ENCODE measurements around the gene A4GALT. TPM values are rescaled to one million over a fixed set of nuclear protein-coding genes. Genes with fewer than 3 reads are reported as not detected.

A4GALT gene
- total and polyA plus RNA-seq, 2 donors, result 10.7 to 71.2 TPM

DNA sequence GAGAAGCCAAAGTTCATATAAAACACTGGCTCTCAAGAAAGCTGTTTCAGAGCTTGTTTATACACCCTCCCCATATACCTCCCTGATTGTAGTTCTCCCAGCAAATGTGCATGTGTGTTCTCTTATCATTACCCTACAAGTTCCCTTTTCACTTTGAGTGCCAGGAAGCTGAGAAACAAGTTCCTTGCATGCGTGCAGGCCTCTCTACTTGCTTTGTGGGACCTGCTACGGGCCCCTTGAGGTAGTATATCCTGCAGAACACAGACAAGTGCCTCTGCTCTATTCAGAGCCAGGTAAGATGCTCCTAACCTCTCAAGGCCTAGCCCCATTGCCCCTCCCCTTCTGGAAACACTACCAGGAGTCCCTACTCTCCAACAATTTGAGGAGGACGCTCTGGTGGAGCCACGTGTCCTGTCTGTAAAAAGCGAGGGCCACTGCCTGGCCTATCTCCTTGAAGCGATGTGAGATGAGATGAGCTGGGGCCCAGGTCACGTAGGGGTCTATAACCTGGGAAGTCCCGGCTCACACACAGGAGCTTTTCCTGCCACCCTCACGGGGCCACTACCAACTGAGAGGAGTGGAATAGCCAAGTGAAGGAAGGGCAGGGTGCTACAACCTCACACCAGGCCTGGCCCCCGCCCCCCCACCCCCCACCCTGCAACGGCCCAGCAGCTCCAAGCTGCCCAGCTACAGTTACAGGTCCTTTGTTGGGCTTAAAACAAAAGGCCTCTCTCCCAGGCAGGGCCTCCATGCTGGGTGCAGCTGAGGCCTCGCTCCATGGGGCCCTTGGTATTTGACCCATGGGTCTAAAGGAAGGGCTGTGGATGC, 77.7 kb downstream of the A4GALT start:
- Histone ChIP-seq H3K4me3 (ENCODE audit: low read depth, low read length) (no peak overlapping the region), H3K36me3 (ENCODE audit: insufficient read depth) (no peaks in the 10 kb centered on the region), H3K27ac (ENCODE audit: low read depth) (no peak overlapping the region), H3K4me1 (ENCODE audit: insufficient read depth) (peaks cover 2% of the 10 kb centered on the region)
- no peak for DNase-seq (ENCODE audit: extremely low spot score)
- 83% methylated on average over 12 of the region's 12 CpGs for WGBS

Small RNAs within 50 kb of the gene (small RNA-seq; reads per million reads assigned to genes)
- not detected for gene RF00019

Other genes with a start within 250 kb of the A4GALT start
- 14.4 TPM for gene RRP7A, start 201.1 kb downstream of the A4GALT start, total RNA-seq
- 22.4 TPM for gene RRP7A, start 201.1 kb downstream of the A4GALT start, polyA plus RNA-seq
- 4.0 TPM for gene SERHL2, start 166.9 kb downstream of the A4GALT start, total RNA-seq
- 4.3 TPM for gene SERHL2, start 166.9 kb downstream of the A4GALT start, polyA plus RNA-seq
- gene POLDIP3, start 106.0 kb downstream of the A4GALT start, total RNA-seq, result 19.9 TPM
- gene POLDIP3, start 106.0 kb downstream of the A4GALT start, polyA plus RNA-seq, result 54.9 TPM
- gene ATP5MGL, start 80.3 kb downstream of the A4GALT start, total RNA-seq, result 0.37 TPM
- gene ATP5MGL, start 80.3 kb downstream of the A4GALT start, polyA plus RNA-seq, result not detected
- gene CYB5R3, start 71.5 kb downstream of the A4GALT start, total RNA-seq, result 33.8 TPM
- gene CYB5R3, start 71.5 kb downstream of the A4GALT start, polyA plus RNA-seq, result 359 TPM
- 59.6 TPM for gene ARFGAP3, start 136.4 kb upstream of the A4GALT start, total RNA-seq
- gene ARFGAP3, start 136.4 kb upstream of the A4GALT start, polyA plus RNA-seq, result 33.1 TPM